HEK293T (cell line): Measurements from ENCODE around the gene STOML2.

Source experiments
- ARNT ChIP-seq: fragments of 450-650 bp; IDR thresholded peaks from 2 replicates; pipeline ENCODE4 v1.6.1; 2017; ENCODE audit warnings: mild to moderate bottlenecking
- FOXA1 ChIP-seq: fragments of 450-650 bp; IDR thresholded peaks from 2 replicates; pipeline ENCODE4 v1.6.1; 2016; ENCODE audit warnings: mild to moderate bottlenecking
- FOXK2 ChIP-seq: fragments of 450-650 bp; IDR thresholded peaks from 2 replicates; pipeline ENCODE4 v1.6.1; 2016; ENCODE audit warnings: mild to moderate bottlenecking
- FOXM1 ChIP-seq: fragments of 450-650 bp; IDR thresholded peaks from 2 replicates; pipeline ENCODE4 v1.6.1; 2017; ENCODE audit warnings: mild to moderate bottlenecking, borderline replicate concordance
- L3MBTL2 ChIP-seq: fragments of 450-650 bp; conservative IDR thresholded peaks from 2 replicates; pipeline ENCODE4 v1.6.1; 2016; ENCODE audit warnings: mild to moderate bottlenecking
- NFRKB ChIP-seq: fragments of 450-650 bp; IDR thresholded peaks from 2 replicates; pipeline ENCODE4 v1.6.1; 2016; ENCODE audit warnings: mild to moderate bottlenecking, moderate library complexity
- PKNOX1 ChIP-seq: fragments of 450-650 bp; IDR thresholded peaks from 2 replicates; pipeline ENCODE4 v1.6.1; 2016
- SP1 ChIP-seq: fragments of 450-650 bp; IDR thresholded peaks from 2 replicates; pipeline ENCODE4 v1.6.1; 2017
- SUZ12 ChIP-seq: fragments of 450-650 bp; IDR thresholded peaks from 2 replicates; pipeline ENCODE4 v1.6.1; 2016; ENCODE audit warnings: mild to moderate bottlenecking
- TARDBP ChIP-seq: fragments of 450-650 bp; IDR thresholded peaks from 2 replicates; pipeline ENCODE4 v1.6.1; 2016
- ZNF384 ChIP-seq: fragments of 450-650 bp; IDR thresholded peaks from 2 replicates; pipeline ENCODE4 v1.6.1; 2016

GRCh38 chr9:35076848-35077247 lies 26.1 kb downstream of the STOML2 start:
- TF ChIP-seq NFRKB (no peak), FOXA1 (no peak), SUZ12 (no peak), FOXK2 (no peak), SP1 (no peak), FOXM1 (no peak), ZNF384 (no peak), TARDBP (no peak), L3MBTL2 (no peak), PKNOX1 (no peak), ARNT (no peak)
